SJCRH30 (cell line): Measurements from ENCODE around the gene RAB7B. TPM values are rescaled to one million over a fixed set of nuclear protein-coding genes. Genes with fewer than 3 reads are reported as not detected.
A peak's percentile ranks its signal among the peaks of the same experiment; 100 is the strongest.
"Not testable (repeated sequence)": the region's sequence is repeated elsewhere in the genome, so short reads cannot be mapped to it uniquely, and the experiment has no call there.

ENCODE experiments used
- DNase-seq, 2 experiments: peaks; one replicate each; pipeline ENCODE4 v3.0.0-alpha.2; 2015 to 2020
- H3K27ac ChIP-seq: fragments of 250-450 bp; sonication (Bioruptor Pico); 2 replicates; pipeline ENCODE4 v1.5.1; 2020; ENCODE audit warnings: mild to moderate bottlenecking, moderate library complexity
- H3K27me3 ChIP-seq: fragments of 250-450 bp; sonication (Bioruptor Pico); 2 replicates; pipeline ENCODE4 v1.5.1; 2020; ENCODE audit warnings: mild to moderate bottlenecking, moderate library complexity
- H3K36me3 ChIP-seq: fragments of 250-450 bp; sonication (Bioruptor Pico); 2 replicates; pipeline ENCODE4 v1.5.1; 2020; ENCODE audit warnings: mild to moderate bottlenecking, moderate library complexity
- H3K4me1 ChIP-seq: fragments of 250-450 bp; sonication (Bioruptor Pico); 2 replicates; pipeline ENCODE4 v1.5.1; 2020; ENCODE audit warnings: mild to moderate bottlenecking, moderate library complexity
- H3K4me3 ChIP-seq: fragments of 250-450 bp; sonication (Bioruptor Pico); 2 replicates; pipeline ENCODE4 v1.5.1; 2020; ENCODE audit warnings: mild to moderate bottlenecking, moderate library complexity
- H3K9me3 ChIP-seq: fragments of 250-450 bp; sonication (Bioruptor Pico); replicated peaks from 2 replicates; pipeline ENCODE4 v1.5.1; 2020; ENCODE audit warnings: mild to moderate bottlenecking, moderate library complexity
- total RNA-seq: library from RNA; depleted of rRNA; stranded (reverse); fragments of >200 nt; shearing (Covaris generic); gene quantifications from 2 replicates; pipeline ENCODE4 v1.2.3, GENCODE V29; 2014; rRNA removed

RAB7B gene, protein sequence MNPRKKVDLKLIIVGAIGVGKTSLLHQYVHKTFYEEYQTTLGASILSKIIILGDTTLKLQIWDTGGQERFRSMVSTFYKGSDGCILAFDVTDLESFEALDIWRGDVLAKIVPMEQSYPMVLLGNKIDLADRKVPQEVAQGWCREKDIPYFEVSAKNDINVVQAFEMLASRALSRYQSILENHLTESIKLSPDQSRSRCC
- not detected in 2 replicates for total RNA-seq

DNA sequence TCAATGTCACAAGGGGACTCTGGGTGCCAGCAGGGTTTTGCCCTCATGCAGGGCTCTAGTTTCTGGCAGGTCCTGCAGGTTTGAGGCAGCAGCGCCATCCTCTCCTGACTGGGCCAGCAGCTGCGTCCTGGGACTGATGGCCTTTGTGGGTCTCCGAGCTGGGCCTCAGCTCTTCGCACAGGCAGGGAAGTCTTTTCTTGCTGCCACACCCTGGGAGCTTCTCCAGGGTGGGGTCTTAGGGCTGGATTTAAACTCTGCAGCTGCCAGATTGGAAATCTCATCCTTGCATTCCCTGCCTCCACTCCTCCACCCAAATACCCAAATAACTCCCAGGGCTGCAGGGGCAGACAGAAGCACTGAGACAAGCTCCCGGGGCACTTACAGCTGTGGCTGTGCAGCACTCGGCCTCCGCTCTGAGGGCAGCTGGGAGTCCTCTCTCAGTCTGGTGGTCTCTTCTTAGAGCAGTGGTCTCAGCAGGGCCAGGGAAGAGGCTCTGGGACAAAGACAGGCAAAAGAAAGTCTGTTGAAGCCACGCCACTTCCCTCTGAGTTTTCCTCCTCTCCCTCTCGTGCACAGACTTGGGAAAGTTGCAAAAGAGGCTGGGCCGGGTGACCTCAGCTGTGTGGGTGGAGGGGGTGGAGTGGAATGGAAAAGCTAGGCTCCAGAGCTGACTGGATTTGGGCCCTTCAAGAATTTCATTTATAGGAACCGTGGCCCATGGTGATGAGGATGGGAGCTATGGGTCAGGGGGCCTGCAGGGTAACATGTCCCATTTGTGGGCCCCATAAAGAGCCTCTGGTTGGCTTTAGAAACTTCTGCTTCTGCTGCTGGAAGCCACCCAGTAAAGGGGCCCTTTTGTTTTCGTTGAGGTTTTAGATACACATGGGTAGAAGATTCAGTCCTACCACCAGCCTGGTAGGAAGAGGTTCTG, at the start of gene RAB7B:
Gene RAB7B (minus strand): TSS at position 525 of the 931 bp plus-strand sequence. CDS start 9,260 bp downstream, outside the sequence.
- Histone ChIP-seq H3K36me3 (no peaks in the 10 kb centered on the region), H3K4me3 (no peak within 1 kb of the TSS), H3K9me3 (no peaks in the 10 kb centered on the region), H3K27ac (no peak within 1 kb of the TSS), H3K4me1 (no peaks in the 10 kb centered on the region), H3K27me3 (0 out of 2 replicates have a peak, but pooled peaks cover under 1% of the 10 kb centered on the region)
- no peak for DNase-seq

- not testable (repeated sequence) for H3K4me1 ChIP-seq, DNase-seq, H3K9me3 ChIP-seq, H3K36me3 ChIP-seq, H3K4me3 ChIP-seq, H3K27ac ChIP-seq
- H3K27me3 ChIP-seq: peaks cover 11% of the 10 kb centered on the region
Measured at GRCh38 chr1:206052231-206052865, 49.2 kb upstream of the RAB7B start.

DNA sequence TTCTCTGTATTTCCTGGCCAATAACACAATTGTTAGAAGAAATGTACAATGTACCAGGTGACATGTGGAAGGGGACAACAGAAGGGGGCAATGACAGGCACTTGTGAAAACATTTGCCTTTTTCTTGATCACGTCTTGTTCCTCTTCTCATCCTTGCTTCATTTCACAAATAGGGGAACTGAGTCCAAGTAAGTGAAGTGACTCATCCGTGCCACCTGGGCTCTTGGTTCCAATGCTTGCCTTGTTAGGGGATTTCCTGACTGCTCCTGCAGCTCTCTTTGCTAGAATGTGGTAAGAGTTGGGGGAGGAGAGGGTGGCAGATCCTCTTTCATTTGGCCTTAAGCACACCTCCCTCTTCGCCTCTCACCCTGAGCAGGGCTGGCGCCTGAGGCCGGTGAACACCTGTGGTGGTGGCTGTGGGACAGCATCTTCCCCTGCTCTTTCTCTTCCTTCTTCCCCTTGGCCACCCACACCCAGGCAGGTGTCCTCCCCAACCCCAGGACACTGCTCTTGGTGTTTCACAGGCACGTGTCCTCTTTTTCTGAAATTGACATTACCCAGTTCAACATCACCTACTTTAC, 47.5 kb upstream of the RAB7B start:
- Histone ChIP-seq H3K4me3 (no peak overlapping the region), H3K9me3 (no peaks in the 10 kb centered on the region), H3K36me3 (no peaks in the 10 kb centered on the region), H3K27ac (no peak overlapping the region), H3K27me3 (peaks cover 20% of the 10 kb centered on the region), H3K4me1 (no peaks in the 10 kb centered on the region)
- DNase-seq: no peak

GRCh38 chr1:206049919-206050600, 46.9 kb upstream of the RAB7B start:
- H3K36me3 ChIP-seq: no peaks in the 10 kb centered on the region
- DNase-seq: no peak
- no peaks in the 10 kb centered on the region for H3K9me3 ChIP-seq
- H3K4me3 ChIP-seq: no peak overlapping the region
- no peak overlapping the region for H3K27ac ChIP-seq
- H3K27me3 ChIP-seq: peaks cover 20% of the 10 kb centered on the region
- H3K4me1 ChIP-seq: no peaks in the 10 kb centered on the region

- H3K4me1 ChIP-seq: no peaks in the 10 kb centered on the region
- H3K9me3 ChIP-seq: no peaks in the 10 kb centered on the region
- no peak overlapping the region for H3K4me3 ChIP-seq
- no peak for DNase-seq
- peaks cover 20% of the 10 kb centered on the region for H3K27me3 ChIP-seq
- no peak overlapping the region for H3K27ac ChIP-seq
- no peaks in the 10 kb centered on the region for H3K36me3 ChIP-seq
Measured at GRCh38 chr1:206049293-206049692, 46.1 kb upstream of the RAB7B start.

DNA sequence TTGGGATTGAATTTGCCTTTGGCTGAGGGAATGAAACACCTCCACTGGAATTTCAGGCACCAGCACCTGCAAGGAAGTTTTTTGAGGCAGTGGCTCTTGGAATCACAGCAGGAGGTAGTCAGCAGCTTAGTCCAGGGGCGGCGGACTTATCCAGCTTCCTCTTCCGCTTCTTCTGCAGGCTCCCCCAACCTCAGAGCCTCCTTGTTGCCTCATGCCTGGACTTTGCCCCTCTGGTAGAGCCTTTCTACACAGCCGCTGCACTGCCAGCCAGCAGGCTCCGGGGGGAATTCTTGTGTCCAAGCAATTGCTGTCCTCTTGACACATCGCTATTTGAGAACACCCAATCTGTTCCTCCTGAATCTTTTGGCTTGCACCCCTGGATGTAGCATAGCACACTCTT, 45.4 kb upstream of the RAB7B start:
- H3K4me3 ChIP-seq: no peak overlapping the region
- DNase-seq: no peak
- H3K4me1 ChIP-seq: no peaks in the 10 kb centered on the region
- H3K27me3 ChIP-seq: peaks cover 20% of the 10 kb centered on the region
- no peak overlapping the region for H3K27ac ChIP-seq
- H3K9me3 ChIP-seq: no peaks in the 10 kb centered on the region
- H3K36me3 ChIP-seq: no peaks in the 10 kb centered on the region

DNA sequence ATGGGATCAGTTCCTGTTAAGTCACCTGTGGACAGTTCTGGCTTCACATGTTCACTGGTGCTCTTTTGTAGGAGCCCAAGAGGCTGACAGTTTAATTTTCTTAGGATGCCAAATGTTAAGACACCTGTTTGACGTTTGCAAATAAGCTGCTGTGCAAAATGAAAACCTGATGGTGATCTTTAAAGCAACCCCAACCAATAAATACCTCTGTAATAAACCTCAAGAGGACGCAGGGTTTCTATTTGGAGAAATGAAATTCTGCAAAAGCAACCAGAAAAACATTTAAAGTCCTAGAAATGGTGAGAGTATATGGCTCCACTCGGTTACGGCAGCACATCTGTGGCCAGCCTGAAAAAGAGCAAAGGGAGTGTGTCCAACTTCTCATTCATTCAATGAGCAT, 44.1 kb upstream of the RAB7B start:
- H3K4me3 ChIP-seq: no peak overlapping the region
- no peaks in the 10 kb centered on the region for H3K36me3 ChIP-seq
- H3K4me1 ChIP-seq: no peaks in the 10 kb centered on the region
- no peaks in the 10 kb centered on the region for H3K9me3 ChIP-seq
- no peak for DNase-seq
- H3K27ac ChIP-seq: no peak overlapping the region
- H3K27me3 ChIP-seq: peaks cover 15% of the 10 kb centered on the region

DNA sequence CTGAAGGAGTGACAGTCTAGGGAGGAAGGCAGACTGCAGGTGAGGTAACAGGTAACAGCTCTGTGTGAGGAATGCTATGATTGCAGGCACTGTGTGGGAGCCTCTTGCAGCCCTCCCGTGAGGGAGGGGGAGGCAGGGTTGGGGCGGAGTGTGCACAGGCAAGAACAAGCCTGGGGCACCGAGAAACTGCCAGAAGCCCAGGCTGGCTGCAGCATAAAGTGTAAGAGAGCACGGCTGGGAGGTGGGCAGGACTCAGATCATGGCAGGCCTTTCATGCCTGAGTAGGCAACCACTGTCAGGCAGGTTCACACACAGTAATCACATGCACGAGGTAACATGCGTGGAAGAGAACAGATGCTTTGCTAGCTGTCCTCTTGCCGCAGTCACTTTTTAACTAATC, 38.4 kb upstream of the RAB7B start:
- Histone ChIP-seq H3K27ac (no peak overlapping the region), H3K4me3 (no peak overlapping the region), H3K9me3 (no peaks in the 10 kb centered on the region), H3K36me3 (no peaks in the 10 kb centered on the region), H3K4me1 (no peaks in the 10 kb centered on the region), H3K27me3 (peaks cover 11% of the 10 kb centered on the region)
- peak in 1 of 2 experiments; percentile 9 for DNase-seq

DNA sequence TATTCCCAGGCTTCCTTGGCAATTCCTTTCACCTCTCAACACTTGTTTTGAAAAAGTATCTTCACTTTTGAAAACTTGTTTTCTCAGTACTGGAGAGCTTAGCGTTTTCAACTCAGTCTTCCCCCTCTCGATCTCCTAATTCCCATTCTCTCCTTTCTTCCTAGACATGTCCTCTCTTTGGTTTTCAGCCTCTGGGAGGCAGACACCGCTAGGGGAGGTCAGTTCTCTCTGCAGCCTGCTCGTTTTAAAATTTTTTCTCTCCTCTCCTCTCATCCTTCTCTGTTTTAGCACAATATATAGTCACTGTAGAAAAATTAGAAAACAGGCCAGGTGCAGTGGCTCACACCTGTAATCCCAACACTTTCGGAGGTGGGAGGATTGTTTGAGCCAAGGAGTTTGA, 37.1 kb upstream of the RAB7B start:
- no peaks in the 10 kb centered on the region for H3K9me3 ChIP-seq
- no peak overlapping the region for H3K4me3 ChIP-seq
- H3K36me3 ChIP-seq: no peaks in the 10 kb centered on the region
- no peak for DNase-seq
- peaks cover 12% of the 10 kb centered on the region for H3K27me3 ChIP-seq
- H3K27ac ChIP-seq: no peak overlapping the region
- no peaks in the 10 kb centered on the region for H3K4me1 ChIP-seq

- no peaks in the 10 kb centered on the region for H3K4me1 ChIP-seq
- no peaks in the 10 kb centered on the region for H3K9me3 ChIP-seq
- no peak overlapping the region for H3K27ac ChIP-seq
- no peak overlapping the region for H3K4me3 ChIP-seq
- H3K36me3 ChIP-seq: no peaks in the 10 kb centered on the region
- H3K27me3 ChIP-seq: peaks cover 18% of the 10 kb centered on the region
- DNase-seq: no peak
Measured at GRCh38 chr1:206039046-206039973, 36.1 kb upstream of the RAB7B start.

- Histone ChIP-seq H3K4me1 (no peaks in the 10 kb centered on the region), H3K27ac (no peak overlapping the region), H3K27me3 (peaks cover 18% of the 10 kb centered on the region), H3K4me3 (no peak overlapping the region), H3K9me3 (no peaks in the 10 kb centered on the region), H3K36me3 (no peaks in the 10 kb centered on the region)
- DNase-seq: peak in 1 of 2 experiments; percentile 20
Measured at GRCh38 chr1:206037581-206037980, 34.4 kb upstream of the RAB7B start.

DNA sequence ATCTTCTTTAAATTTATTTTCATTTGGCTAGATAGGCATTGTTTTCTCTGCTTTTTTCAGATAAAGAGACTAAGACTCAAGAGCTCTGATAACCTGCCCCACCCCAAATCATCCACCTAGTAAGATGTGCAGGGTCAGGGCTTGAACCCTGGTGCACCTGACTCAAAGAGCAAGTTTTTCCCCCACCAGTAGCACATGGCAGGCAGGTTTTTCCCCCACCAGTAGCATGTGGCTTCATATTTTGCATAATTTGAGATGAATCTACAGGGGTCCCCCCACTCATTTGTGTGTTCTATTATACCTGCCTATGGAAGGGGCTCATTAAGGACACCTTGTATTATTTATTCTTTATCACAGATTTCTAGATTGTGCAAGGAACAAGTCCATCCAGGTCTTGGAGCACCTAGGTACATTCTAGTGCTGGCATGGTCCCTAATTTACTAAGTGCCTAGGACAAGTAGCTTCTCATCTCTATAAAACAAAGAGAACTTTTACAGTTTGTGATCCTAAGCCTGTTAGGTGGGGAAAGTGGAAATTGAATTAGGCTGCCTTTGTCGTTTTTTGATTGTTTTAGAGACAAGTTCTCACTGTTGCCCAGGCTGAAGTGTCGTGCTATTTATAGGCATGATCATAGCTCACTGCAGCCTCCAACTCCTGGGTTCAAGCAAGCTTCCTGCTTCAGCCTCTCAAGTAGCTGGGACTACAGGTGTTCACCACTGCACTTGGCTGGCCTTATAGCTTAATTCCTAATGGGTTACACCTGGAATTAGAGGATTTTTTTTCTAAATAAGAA, 33.7 kb upstream of the RAB7B start:
- Histone ChIP-seq H3K27me3 (peaks cover 18% of the 10 kb centered on the region), H3K9me3 (no peaks in the 10 kb centered on the region), H3K36me3 (no peaks in the 10 kb centered on the region), H3K27ac (no peak overlapping the region), H3K4me1 (no peaks in the 10 kb centered on the region), H3K4me3 (no peak overlapping the region)
- no peak for DNase-seq

DNA sequence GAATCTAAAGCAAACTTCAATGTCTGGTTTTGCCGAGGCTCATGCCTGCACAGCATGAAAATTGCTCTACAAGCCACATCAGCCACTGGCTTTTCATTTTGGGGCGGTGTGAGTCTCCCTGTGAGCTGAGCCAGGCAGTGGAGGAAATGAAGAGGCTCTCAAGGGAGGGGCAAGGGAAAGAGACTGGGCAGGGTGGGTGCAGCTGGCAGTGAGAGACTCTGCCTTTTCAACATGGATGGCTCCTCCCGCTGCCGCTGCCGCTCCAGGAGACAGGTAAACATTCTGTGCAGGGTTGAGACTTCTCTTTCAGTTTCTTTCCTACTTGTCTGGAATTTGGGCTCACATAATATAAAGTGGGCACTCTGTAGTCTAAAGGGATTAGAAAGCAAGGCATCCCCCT, 31.8 kb upstream of the RAB7B start:
- Histone ChIP-seq H3K4me1 (no peaks in the 10 kb centered on the region), H3K4me3 (no peak overlapping the region), H3K9me3 (no peaks in the 10 kb centered on the region), H3K27ac (no peak overlapping the region), H3K27me3 (peaks cover 19% of the 10 kb centered on the region; the same call in 1 of the 2 replicates), H3K36me3 (no peaks in the 10 kb centered on the region)
- DNase-seq: no peak
